NB4 (cell line): Measurements from ENCODE around the gene ITPRIP.

Source experiments
- DNase-seq: peaks from one replicate; pipeline ENCODE4 v3.0.0; 2010; ENCODE audit warnings: low read depth
- H3K4me3 ChIP-seq: one replicate; pipeline ENCODE4 v1.5.1; 2011; ENCODE audit warnings: mild to moderate bottlenecking, low read depth, low read length, moderate library complexity
- CTCF ChIP-seq: IDR thresholded peaks from one replicate; pipeline ENCODE4 v1.5.1; 2012; ENCODE audit warnings: low read depth, low read length
- MAX ChIP-seq: IDR thresholded peaks from 2 replicates; pipeline ENCODE4 v1.6.1; 2011; ENCODE audit warnings: low read depth, low read length
- MYC ChIP-seq: IDR thresholded peaks from 2 replicates; pipeline ENCODE4 v1.6.1; 2011; ENCODE audit warnings: low read depth, low read length
- POLR2A ChIP-seq: IDR thresholded peaks from 2 replicates; pipeline ENCODE4 v1.6.1; 2011; ENCODE audit warnings: mild to moderate bottlenecking; ENCODE audit not compliant: insufficient read length; ENCODE audit errors: extremely low read depth

ITPRIP gene

GRCh38 chr10:104351061-104351702 lies 12.9 kb upstream of the ITPRIP start:
- no peak overlapping the region for H3K4me3 ChIP-seq
- peak; percentile 87 for DNase-seq
- no peak for TF ChIP-seq MAX
- TF ChIP-seq POLR2A: no peak

- H3K4me3 ChIP-seq: no peak overlapping the region
- peak; percentile 77 for DNase-seq
- no peak for TF ChIP-seq MAX
- TF ChIP-seq CTCF: peak; percentile 48
Measured at GRCh38 chr10:104350127-104350635, 11.9 kb upstream of the ITPRIP start.

GRCh38 chr10:104349623-104350126 lies 11.4 kb upstream of the ITPRIP start:
- DNase-seq: peak; percentile 69
- no peak overlapping the region for H3K4me3 ChIP-seq
- no peak for TF ChIP-seq MYC
- no peak for TF ChIP-seq MAX
- TF ChIP-seq POLR2A: no peak
- TF ChIP-seq CTCF: no peak

GRCh38 chr10:104348601-104349000 lies 10.3 kb upstream of the ITPRIP start:
- no peak for TF ChIP-seq MAX
- no peak for TF ChIP-seq POLR2A
- no peak for TF ChIP-seq MYC
- DNase-seq: no peak
- H3K4me3 ChIP-seq: no peak overlapping the region

- H3K4me3 ChIP-seq: no peak overlapping the region
- no peak for DNase-seq
- TF ChIP-seq MAX: no peak
- TF ChIP-seq MYC: no peak
- TF ChIP-seq POLR2A: no peak
- no peak for TF ChIP-seq CTCF
Measured at GRCh38 chr10:104347295-104348045, 9.2 kb upstream of the ITPRIP start.

- DNase-seq: no peak
- TF ChIP-seq MAX (no peak), MYC (no peak), POLR2A (no peak), CTCF (no peak)
- H3K4me3 ChIP-seq: no peak overlapping the region
Measured at GRCh38 chr10:104345941-104346340, 7.7 kb upstream of the ITPRIP start.
